GM19023 (cell line): ENCODE measurements around the gene TM9SF3.

ENCODE experiments used
- ATAC-seq: cut with Tn5 transposase; IDR thresholded peaks from one replicate; pipeline ENCODE4 v1.9.1; 2021; ENCODE audit warnings: mild to moderate bottlenecking, moderate library complexity; ENCODE audit not compliant: unreplicated experiment

Gene TM9SF3

DNA sequence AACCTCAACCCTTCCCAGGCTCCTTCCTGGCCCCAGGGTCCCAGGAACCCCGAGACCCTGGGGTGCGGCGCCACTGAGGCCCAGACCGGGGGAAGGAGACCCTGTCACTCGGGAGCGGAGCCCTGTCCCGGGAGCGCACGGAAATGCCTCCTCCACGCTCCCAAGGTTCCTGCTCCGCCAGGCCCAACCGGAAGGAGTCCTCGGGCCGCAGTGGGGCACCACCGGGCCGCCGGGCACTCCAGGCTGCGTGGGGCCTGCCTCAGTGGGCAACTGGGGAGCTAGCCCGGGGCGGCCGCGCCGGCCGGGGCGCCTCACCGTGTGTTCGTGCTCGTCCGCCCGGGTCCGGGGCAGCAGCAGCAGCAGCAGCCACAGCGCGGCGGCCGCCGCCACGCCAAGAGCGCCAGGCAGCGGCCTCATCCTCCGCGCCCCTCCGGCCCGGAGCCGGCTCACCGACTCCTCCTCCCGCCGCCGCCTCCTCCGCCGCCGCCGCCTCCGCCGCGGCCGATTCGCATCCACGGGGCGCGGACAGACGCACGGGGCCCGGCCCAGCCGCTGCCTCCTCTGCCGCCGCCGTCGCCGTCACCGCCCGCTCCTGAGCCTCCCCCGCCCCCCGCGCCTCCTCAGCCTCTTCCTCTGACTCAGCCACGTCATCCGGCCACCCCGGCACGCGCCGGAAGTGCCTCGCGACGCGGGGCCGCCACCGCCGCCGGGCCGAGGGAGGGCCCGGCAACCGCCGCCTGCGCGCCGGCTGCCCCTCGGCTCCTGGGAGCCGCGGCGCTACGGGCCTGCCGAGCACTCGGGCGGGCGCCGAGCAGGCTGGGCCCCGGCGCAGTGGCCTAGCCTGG lies at the start of gene TM9SF3:
TM9SF3 (minus strand) TSS at position 594 of the 845 bp plus-strand sequence; CDS start at position 417, 177 bp downstream.
- ATAC-seq: peak; percentile 79

DNA sequence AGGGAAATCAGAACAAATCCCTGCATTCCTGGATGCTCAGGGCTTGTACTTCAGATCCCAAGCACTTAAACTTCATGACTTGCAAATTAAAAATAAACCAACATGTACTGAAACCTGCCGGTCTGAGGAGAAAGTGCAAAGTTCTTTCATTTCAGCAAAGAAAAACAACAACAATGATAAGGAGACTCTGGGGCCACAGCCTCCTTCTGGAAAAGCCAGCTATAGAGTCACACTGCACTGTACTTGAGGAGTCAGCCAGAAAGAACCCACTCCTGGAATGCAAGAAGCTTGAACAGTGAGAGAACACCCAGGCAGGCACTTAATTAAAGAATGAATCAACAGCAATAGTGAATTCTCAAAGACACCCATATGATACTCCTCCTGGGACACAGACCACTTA lies 49.7 kb upstream of the TM9SF3 start:
- no peak for ATAC-seq

DNA sequence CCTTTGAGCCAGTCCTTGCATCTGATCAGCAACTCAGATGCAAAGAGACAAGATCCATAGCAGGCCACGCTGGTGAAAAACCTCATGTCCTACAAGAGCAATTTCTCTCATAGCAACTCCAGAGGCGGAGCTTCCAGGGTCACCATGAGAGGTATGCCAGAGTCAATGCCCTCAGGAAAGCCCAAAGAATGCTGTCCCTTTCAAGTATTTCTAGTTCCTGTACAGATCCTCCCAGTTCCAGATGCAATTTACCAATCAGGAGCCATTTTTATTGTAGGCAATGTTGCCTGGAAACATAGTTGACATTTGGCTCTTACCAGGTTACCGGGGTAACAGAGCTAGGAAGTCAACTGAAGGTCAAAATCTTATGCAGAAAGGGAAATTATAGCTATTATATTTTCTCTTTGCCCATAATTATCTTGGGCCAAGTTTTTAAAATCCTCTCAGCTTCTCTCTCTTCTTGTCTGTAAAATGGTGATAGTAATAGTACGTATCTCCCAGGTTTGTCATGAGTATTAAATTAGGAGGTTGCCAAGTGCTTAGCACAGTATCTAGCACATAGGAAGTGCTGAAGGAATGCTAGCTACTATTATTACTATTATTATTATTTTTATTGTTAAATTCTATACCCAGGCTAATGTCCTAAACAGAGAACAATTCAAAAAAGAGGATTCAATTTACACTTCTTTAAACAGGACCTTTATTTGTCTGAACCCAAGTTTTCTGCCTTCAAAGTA lies 46.3 kb upstream of the TM9SF3 start:
- ATAC-seq: no peak

DNA sequence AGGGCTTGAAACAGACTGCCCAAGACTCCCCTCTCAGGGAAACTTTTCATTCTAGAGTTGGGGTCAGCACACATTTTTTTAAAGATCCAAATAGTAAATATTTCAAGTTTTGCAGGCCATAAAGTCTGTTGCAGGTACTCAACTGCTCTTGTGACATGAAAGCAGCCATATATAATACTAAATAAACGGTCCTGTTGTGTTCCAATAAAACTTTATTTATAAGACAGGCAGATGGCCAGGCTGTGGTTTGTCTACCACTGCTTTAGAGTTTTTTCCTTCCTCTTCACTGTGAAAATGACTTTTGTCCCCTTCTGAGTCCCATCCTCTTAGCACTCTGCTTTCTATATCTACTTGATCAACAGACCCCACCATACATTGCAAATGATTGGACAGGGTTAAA lies 40.5 kb upstream of the TM9SF3 start:
- no peak for ATAC-seq

DNA sequence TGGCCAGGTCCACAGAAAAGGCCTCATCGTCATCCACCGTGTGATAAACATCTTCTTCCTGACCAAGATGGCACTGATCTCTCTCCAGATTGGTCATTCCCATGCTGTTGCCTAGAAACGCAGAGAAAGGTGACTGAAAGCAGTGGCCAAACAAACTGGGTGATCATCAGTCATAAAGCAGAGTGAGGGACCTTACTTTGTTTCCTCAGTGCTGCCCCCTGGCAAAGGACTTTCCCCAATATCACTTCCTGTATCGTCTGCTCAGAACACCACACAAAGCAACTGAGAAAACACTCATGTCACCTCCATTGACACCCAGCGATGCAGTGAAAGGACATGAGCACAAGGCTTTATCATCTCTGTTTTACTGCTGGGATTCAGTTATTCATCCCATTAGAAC lies 40.0 kb upstream of the TM9SF3 start:
- ATAC-seq: no peak

DNA sequence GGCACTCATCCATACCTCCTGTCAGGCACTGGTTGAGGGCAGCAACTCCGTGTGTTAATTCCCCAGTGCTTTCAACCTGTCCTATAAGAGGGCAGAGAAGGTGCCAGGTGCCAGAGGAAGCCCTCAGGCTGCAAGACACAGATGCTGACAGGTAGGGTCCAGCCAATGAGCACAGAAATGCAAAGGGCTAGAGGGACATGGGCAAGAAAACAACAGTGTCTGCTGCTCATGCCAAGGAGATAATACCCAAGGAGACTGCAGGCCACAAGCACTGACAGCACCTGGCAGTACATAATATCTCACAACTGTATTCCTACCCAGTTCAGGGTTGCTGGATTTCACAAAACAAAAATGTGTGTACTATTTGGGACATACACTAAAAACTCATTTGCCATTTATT lies 38.4 kb upstream of the TM9SF3 start:
- ATAC-seq: no peak

DNA sequence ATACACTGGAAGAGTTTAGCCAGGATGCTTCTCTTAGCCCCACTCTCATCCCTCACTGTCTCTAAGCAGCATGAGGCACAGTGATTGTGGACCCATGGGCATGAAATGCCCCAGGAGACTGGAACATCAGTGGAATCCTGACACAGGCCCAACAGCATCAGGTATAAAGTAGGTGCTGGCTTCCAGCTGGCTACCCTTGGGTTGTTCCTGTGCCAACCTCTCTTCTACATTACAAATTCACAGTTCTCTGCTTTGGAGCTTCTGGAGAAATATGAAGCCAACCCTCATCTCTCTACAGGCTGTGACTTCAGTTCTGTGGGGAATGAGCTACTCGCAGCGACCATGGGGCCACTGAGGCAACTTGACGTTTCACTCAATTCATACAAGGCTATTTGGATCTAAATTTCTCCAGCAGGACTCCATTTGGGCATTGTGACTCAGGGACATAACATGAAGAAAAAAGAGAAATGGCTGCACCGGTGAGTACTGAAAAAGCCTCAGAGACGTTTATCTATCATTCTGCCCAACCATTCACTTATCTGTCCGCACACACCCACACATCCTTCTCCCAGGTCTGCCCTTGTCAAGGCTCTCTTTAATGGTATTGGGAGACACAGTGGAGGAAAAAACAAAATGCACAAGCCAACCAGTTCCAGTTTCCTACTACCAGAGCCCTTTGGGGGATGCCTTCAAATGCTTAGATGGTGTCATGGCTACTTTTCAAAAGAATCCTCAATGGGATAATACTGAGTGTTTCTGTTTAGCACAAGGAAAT lies 35.4 kb upstream of the TM9SF3 start:
- no peak for ATAC-seq

DNA sequence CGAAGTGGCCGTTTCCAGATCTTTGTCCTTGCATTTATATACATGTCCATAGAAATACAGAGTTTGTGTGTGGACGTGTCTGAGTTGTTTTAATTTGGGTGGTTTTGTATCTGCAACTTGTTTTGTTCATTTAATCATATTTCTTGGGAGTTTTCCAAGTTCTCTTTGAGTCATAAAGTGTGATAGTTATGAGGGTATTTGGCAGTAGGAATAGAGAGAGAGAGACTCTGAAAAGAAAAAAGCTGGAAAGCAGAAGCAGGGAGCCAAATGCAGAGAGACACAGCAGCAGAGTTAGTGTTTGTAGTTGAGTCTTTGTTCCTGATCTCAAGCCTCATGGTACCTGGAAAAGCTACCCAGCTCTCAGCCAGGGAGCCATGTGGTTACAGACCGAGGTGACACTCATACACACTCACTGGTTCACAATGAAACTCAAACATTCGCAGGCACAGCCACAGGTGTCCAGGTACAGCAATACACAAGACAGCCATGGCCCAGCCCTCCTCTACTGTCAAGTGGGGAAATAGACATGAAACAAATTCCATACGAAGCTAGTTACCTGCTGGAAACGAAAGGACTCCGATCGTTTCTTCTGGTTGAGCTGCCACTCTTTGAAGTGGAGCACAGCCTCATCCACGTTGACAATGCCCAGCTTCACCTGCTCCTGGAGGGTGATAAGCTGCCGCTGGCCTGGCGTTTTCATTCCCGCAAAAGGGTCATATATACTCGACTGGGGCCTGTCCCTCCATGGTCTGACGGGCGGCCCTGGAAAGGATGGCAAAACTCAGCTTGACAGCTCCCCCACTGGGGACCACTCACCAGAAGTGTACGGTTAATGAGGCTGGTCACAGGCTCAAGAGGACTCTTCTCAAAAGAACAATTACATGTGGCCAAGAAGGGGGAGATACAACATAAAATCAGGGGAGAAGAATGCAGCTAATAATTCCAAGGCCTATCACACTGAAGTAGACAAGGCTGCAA lies 33.3 kb upstream of the TM9SF3 start:
- ATAC-seq: no peak

DNA sequence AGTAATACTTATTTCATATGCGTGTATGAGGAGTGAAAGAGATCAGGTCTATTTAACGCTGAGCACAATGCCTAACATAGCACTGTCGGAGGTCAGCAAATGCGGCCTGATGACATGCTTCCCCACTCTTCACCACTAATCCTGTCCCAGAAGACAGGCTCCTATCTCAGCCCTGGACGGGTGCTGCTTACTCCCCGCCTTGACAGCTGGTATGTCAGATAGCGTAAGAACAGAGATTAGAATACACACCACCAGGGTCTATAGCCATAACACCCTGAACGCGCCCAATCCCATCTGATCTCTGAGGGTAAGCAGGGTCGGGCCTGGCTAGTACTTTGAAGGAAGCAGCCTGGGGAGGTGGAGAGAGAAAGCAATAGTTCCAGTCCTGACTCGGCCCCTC lies 32.3 kb upstream of the TM9SF3 start:
- no peak for ATAC-seq

DNA sequence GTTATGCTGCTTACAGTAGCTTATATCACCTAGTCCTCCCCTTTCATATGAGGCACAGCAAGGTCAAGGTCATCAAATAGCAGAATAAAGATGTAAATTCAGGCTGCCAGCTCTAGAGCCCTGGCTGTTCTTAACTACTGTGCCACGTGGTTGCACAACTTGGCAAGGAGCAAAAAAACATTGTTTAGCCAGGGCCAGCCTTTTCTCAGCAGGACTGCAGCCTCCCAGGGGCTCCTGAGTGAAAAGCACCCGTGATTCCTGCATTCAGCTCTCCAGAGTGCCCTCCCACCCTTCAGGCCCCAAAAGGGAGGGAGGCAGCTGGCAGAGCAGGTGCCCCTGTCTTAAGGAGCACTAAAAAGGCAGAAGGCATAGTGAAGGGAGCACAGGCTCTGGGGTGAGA lies 31.8 kb upstream of the TM9SF3 start:
- ATAC-seq: no peak

DNA sequence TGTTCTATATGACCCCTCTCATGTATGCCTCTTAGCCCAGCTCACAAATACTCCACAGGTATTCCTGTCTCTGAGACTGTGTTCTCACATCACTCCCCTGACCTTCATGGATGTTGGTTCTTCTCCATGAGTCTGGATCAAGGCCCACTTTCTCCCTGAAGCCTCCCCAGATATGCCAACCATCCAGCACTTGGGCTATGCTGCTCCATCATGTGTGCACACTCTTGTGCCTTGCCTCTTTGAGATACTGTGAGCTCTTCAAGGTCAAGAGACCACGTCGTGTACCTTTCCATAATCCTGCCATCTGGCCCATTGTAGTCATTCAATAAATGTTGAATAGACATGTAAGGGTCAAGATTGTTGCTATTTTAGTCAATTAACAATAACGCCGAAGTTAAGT lies 30.1 kb upstream of the TM9SF3 start:
- no peak for ATAC-seq

DNA sequence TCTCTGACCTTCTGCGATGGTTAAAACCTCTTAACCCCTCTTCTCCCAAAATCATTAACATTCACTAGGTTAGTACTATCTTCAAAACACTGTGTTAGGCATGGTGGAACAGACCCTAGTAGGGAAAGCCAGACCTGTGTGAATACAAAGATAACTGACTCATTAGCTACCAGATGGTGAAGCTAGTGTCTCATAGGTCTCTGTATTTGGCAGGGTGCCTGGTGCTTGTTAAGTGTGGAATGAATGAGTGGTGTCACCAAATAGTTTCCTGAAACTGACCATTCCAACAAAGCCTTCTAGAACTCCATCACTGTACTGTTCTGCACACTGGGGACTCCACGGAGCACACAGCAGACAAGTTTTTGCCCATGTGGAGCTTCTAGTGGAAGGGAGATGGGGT lies 27.7 kb upstream of the TM9SF3 start:
- no peak for ATAC-seq

DNA sequence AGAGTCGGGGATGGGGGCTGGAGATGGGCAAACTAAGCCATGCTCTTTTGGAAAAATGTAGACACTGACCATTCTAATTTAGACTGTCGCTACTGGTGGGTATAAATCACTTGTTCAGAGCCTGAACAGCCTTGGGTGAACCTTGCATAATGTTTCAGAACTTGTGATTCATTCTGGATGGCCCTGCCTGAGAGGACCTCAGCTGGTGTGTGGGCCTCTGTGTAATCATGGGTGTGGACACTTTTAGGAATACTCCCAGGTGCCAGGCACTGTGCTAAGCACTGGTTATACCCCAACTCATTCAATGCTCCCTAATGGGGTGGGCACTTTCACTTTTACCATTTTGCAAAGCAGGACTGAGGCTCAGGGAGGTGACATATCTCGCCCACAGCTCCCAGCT lies 26.8 kb upstream of the TM9SF3 start:
- no peak for ATAC-seq

DNA sequence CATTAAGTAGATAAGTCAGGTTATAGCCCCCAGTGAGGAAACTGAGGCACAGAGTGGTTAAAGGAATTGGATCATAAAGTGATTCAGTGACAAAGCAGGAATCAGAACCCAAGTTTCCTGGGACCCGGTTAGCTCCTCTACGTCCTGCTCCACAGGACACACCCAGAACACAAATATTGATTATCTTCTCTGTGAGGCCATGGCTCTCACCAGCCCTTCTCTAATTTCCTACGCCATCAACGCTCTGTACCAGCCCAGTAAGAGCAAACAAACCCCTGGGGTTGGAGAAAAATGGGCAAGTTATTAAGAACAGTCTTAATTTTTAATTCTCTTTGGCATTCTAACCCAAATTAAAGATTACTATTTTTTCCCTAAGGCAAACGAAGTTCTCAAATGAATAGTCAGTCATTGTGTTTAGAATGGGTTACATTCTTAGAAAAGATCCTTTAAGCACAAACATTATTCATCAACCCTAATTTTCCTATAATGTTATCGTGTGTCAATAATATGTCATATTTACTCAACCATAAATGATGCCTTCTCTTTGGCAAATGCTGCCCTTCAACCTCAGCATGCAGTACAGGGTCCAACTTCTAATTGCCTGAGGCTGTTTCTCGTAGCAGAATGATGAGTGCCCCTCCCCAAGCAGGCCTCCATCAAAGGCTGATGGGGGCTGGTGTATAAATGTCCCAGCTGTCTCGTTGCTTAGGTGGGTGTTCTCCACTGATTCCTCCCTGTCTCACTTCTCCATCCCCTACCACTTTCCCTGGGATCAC lies 25.4 kb upstream of the TM9SF3 start:
- ATAC-seq: no peak

DNA sequence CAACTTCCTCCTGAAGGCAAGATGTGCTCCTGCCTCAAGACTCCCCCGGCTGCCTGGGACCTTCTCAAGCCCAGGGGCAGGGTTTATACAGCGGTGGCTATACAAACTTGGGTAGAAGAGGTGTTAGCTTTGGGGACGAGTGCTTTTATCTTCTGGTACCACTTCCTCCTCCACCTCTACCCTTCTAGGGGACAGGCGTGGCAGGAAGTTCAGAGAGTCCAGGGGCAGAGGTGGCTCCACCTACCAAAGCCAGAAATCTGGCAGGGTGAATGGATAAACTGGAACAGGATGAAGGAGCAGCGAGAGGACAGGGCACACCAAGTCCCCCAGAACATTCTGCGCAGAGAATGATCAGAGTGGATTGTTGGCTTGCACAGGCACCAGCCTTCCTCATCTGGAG lies 24.0 kb upstream of the TM9SF3 start:
- no peak for ATAC-seq

DNA sequence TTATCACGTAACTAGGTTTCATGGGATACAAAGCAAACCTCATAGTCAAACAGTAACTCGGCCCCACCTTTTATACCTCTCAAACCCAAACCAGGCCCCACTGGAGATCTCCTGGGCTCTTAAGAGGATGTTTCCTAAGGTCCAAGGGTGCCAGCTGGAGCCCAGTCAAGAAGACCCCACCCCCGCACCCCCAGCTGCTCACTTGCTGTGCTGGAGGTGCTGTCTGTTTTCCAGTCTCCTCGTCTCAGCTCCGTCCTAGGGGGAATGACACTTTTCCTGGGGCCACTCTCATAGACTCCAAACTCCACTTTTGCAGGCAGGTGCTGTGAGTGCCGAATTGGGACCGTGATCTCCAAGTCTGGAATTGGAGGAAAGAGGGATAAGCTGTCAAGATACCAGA lies 22.7 kb upstream of the TM9SF3 start:
- ATAC-seq: no peak

DNA sequence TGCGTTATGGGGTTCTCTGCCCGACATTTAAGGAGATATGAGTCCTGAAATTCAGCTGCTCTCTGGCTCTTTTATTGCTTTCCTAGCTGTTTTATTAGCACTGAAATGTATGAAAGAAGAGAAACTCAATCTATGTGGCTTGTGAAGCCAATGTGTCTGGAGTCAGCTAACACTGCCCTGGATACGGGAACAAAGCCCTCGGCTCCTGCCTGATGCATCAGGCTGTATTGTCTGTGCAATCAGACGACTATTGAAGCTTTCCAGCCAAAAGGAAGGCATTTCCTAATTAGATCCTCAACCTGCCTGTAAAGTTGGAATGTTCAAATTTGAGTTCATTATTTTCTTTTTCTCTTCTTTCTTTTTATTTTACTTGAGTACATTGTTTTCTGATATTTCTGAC lies 22.0 kb upstream of the TM9SF3 start:
- no peak for ATAC-seq

DNA sequence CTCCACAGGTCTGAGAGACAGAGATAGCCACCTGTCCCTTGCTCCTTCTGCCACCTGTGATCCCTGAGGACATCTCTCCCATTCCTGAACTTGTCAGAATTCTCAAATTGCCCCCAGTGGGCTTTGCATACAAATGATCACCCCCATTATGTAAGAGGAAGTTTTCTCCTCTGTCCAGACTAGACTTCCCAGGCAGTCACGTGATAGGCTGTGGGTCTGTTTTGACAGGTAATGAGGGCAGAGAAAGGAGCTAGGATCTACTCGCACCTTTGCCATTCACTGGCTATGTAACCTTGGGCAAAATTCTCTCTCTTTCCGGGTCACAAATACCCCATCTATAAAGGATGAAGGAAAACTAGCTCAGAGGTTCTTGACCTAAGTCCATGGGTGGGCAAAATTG lies 21.4 kb upstream of the TM9SF3 start:
- no peak for ATAC-seq

DNA sequence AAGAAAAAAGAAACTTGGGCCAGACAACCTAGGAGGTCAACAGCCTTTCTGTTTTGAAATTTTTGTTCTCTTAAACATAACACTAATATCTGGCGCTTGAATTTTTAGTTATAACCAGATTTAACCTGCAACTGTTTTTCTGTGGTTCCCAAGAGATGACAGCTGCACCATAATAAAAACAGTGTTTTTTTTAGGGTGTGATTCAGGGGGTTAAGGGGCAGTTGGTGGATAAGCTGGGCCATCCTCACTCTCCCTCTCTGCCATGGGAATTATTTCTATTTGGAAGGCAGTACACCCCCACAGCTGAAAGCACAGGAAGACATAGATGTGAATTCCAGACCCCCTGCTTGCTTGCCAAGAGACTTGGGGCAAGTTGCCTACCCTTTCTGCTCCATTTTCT lies 20.1 kb upstream of the TM9SF3 start:
- no peak for ATAC-seq

DNA sequence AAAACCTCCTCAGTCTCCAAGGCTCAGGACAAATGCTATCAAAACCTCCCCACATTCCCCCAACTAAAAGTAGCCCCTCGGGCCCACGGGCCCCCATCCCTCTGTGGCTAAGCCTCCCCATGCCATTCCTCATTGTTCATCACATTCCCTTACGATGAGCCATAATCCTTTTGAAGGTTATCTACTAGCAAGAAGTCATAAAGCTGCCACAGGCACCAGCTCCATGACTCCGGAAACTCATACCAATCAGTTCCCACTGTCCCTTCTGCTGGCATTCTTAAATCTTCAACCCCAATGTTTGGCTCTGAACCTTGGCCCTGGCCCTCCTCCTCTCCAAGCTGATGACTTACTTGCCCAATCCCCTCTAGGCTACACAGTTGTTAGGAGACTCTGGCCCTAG lies 19.4 kb upstream of the TM9SF3 start:
- no peak for ATAC-seq
